Stimulated activated CD4-positive, alpha-beta T cell treated with anti-CD3 and anti-CD28 coated beads, Interleukin-12 subunit alpha, Interleukin-12 subunit beta, amount 100 ng/mL, for 24 hours (primary cell): ENCODE measurements around the gene INHBC.
A peak's percentile ranks its signal among the peaks of the same experiment; 100 is the strongest.
"Not testable (repeated sequence)": the region's sequence is repeated elsewhere in the genome, so short reads cannot be mapped to it uniquely, and the experiment has no call there.

Source experiments
- DNase-seq, 2 experiments: peaks; one replicate each; pipeline ENCODE4 v3.0.0-alpha.2; 2020; ENCODE audit warnings: low read depth in 2 of 2

INHBC gene

GRCh38 chr12:57487055-57487596 is 52.5 kb downstream of the INHBC start:
- DNase-seq, result no peak

- peak; percentile 84 to 85 for DNase-seq
Observed at GRCh38 chr12:57487597-57488401, 53.2 kb downstream of the INHBC start, which contains the start of gene MARS1. MARS1 (plus strand) TSS chr12:57488068; CDS start chr12:57488091, 23 bp downstream.

- no peak for DNase-seq
Observed at GRCh38 chr12:57488402-57489156, 54.0 kb downstream of the INHBC start.

DNA sequence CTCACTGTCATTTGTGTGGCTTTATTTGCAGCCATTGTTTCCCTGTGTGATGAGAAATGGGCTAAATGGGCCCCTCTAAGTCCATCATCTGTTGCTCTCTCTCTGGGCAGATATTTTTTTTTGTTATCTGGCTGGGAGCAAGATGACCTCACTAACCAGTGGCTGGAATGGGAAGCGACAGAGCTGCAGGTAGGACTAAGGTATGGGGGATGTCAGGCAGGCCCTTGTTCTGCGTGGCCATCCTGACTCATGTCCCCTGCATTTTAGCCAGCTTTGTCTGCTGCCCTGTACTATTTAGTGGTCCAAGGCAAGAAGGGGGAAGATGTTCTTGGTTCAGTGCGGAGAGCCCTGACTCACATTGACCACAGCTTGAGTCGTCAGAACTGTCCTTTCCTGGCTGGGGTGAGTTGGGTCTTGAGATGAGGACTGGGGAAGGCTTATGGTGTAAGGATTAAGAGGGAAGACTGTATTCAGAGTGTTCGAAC is 54.6 kb downstream of the INHBC start:
- DNase-seq, result no peak

GRCh38 chr12:57490126-57490525 is 55.5 kb downstream of the INHBC start:
- DNase-seq, result no peak

DNA sequence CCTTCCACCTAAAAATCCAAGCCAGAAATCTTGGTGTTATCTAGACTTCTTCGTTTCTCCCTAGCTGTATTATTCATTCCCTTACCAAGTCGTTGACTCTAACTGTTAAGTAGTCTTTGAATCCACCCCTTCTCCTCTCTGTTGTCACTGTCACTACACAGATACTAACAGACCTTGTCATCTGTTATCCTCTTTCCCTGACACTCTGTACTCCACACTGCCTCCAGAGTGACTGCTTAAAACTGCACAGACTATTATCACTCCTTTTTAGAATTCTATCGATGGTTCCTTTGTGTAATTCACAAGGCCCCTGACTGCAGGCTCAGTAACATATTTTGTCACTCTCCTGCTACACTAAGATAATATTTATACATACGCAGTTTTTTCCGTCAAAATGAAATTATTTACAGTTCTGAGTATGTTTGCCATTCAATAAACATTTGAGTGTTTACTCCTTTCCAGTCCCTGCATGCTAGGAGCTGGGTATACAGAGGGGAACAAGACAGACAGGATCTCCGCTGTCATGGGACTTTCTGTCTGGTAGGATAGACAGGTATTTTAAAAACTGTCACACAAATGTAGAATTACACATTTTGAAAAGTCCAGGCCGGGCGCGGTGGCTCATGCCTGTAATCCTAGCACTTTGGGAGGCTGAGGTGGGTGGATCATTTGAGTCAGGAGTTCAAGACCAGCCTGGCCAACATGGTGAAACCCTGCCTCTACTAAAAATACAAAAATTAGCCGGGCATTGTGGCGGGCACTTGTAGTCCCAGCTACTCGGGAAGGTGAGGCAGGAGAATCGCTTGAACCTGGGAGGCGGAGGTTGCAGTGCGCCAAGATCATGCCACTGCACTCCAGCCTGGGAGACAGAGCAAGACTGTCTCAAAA is 57.1 kb downstream of the INHBC start:
- no peak for DNase-seq

GRCh38 chr12:57495051-57495701 is 60.6 kb downstream of the INHBC start:
- DNase-seq, result not testable (repeated sequence)

- no peak for DNase-seq
Observed at GRCh38 chr12:57496822-57497221, 62.2 kb downstream of the INHBC start.

GRCh38 chr12:57497223-57498131 is 62.9 kb downstream of the INHBC start:
- DNase-seq, result no peak

- DNase-seq, result no peak
Observed at GRCh38 chr12:57498132-57498502, 63.5 kb downstream of the INHBC start.

- DNase-seq, result no peak
Observed at GRCh38 chr12:57498571-57498970, 64.0 kb downstream of the INHBC start.

DNA sequence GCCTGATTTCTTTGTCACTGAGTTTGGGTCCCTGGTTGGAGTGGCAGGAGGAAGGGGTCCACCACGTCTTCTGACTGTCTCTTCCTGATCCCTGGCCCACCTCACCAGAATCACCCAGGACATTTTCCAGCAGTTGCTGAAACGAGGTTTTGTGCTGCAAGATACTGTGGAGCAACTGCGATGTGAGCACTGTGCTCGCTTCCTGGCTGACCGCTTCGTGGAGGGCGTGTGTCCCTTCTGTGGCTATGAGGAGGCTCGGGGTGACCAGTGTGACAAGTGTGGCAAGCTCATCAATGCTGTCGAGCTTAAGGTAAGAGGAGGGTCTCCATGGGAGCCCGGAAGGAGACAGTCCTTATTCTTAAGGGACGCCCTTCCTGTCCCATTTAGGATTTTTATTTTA is 65.6 kb downstream of the INHBC start:
- DNase-seq, result no peak
